K562 (cell line): Measurements from ENCODE around the gene KCNMB4. TPM values are rescaled to one million over a fixed set of nuclear protein-coding genes. Genes with fewer than 3 reads are reported as not detected.

Source experiments
- MIER1 ChIP-seq: fragments of 450-650 bp; IDR thresholded peaks from 2 replicates; pipeline ENCODE4 v1.6.1; 2016; ENCODE audit warnings: antibody characterized with exemption, mild to moderate bottlenecking, low read depth
- MTA1 ChIP-seq: fragments of 450-650 bp; IDR thresholded peaks from 2 replicates; pipeline ENCODE4 v1.6.1; 2017; ENCODE audit warnings: borderline replicate concordance
- SAFB ChIP-seq: fragments of 200-400 bp; formaldehyde crosslinking; IDR thresholded peaks from 2 replicates; pipeline ENCODE4 v1.6.1; 2017; ENCODE audit warnings: low read depth, low read length, borderline replicate concordance
- SRSF7 ChIP-seq: fragments of 200-400 bp; formaldehyde crosslinking; optimal IDR thresholded peaks from 2 replicates; pipeline ENCODE3; 2017; ENCODE audit warnings: mild to moderate bottlenecking, low read depth, low read length
- STAG1 ChIP-seq: sonication (generic); formaldehyde crosslinking; IDR thresholded peaks from 2 replicates; pipeline ENCODE4 v1.5.0; 2020; ENCODE audit warnings: missing genetic modification reagents, borderline replicate concordance
- TEAD4 ChIP-seq, 2 experiments: sonication (generic) in 1 of 2; formaldehyde crosslinking in 1 of 2; IDR thresholded peaks; 2 replicates each; pipeline versions ENCODE4 v1.6.1 to v1.8.0; 2012 to 2022; ENCODE audit warnings: borderline replicate concordance in 1 of 2, inconsistent platforms in 1 of 2, low read length in 1 of 2, mild to moderate bottlenecking in 1 of 2, missing genetic modification reagents in 1 of 2
- TGIF2 ChIP-seq: sonication (generic); formaldehyde crosslinking; IDR thresholded peaks from 2 replicates; pipeline ENCODE4 v1.8.1; 2022; ENCODE audit warnings: mild to moderate bottlenecking, missing genetic modification reagents, moderate library complexity
- U2AF1 ChIP-seq: fragments of 200-400 bp; formaldehyde crosslinking; optimal IDR thresholded peaks from 2 replicates; pipeline ENCODE3; 2017; ENCODE audit warnings: mild to moderate bottlenecking, low read depth, low read length, moderate library complexity
- ZNF23 ChIP-seq: fragments of 250-450 bp; sonication (Bioruptor Pico); IDR thresholded peaks from 2 replicates; pipeline ENCODE4 v1.4.0; 2020; ENCODE audit warnings: mild to moderate bottlenecking
- ZNF311 ChIP-seq: fragments of 250-450 bp; sonication (Bioruptor Pico); IDR thresholded peaks from 2 replicates; pipeline ENCODE4 v1.4.0; 2020; ENCODE audit warnings: mild to moderate bottlenecking, moderate library complexity
- ZNF76 ChIP-seq: fragments of 250-450 bp; sonication (Bioruptor Pico); IDR thresholded peaks from 2 replicates; pipeline ENCODE4 v1.4.0; 2020; ENCODE audit warnings: mild to moderate bottlenecking, moderate library complexity, borderline replicate concordance
- polyA plus RNA-seq, 8 experiments: library from polyadenylated mRNA; depleted of rRNA in 4 of 8; stranded (reverse) in 5 of 8; unstranded in 3 of 8; fragments of >200 nt; fragmentation: Nextera tagmentation in 2 of 8; fragmentation: Illumina TruSeq in 1 of 8; extraction: Ambion mirVana in 2 of 8; extraction: Trizol in 1 of 8; gene quantifications; 2 replicates each; pipeline versions ENCODE4 v1.2.1 to v1.2.3, GENCODE V29; 2011 to 2014; ENCODE audit warnings: inconsistent platforms in 1 of 8, missing spikeins in 1 of 8
- total RNA-seq, 7 experiments: library from RNA; depleted of rRNA in 6 of 7; stranded (reverse); fragments of >200 nt in 6 of 7; fragmentation: Illumina TruSeq in 2 of 7; extraction: Trizol in 2 of 7; gene quantifications; 2 replicates each; pipeline versions ENCODE4 v1.2.1 to v1.2.3, GENCODE V29; 2011 to 2021; ENCODE audit warnings: low replicate concordance in 1 of 7
- TF ChIP-seq, protein P1 (sequence below), 2 experiments: fragments of 450-650 bp; formaldehyde crosslinking in 1 of 2; IDR thresholded peaks; 2 replicates each; pipeline versions ENCODE4 v1.4.0 to v1.6.1; 2014 to 2020; ENCODE audit warnings: mild to moderate bottlenecking in 2 of 2, borderline replicate concordance in 1 of 2, low read depth in 1 of 2
- TF ChIP-seq, protein P2 (sequence below), 2 experiments: IDR thresholded peaks; 2 replicates each; pipeline ENCODE4 v1.6.1; 2012; ENCODE audit warnings: improper control_type of control experiment in 2 of 2, low read depth in 2 of 2, low read length in 2 of 2, borderline replicate concordance in 1 of 2
- TF ChIP-seq, protein P3 (sequence below): fragments of 450-650 bp; formaldehyde crosslinking; IDR thresholded peaks from 2 replicates; pipeline ENCODE4 v1.4.0; 2020; ENCODE audit warnings: mild to moderate bottlenecking, moderate library complexity

The KCNMB4 gene
- total and polyA plus RNA-seq, 9 of the 15 experiments (the other 6 are each of a cell fraction or from before 2014, with no cell fraction given): 0.01 to 0.14 (median 0.06) TPM; not detected in 1

DNA sequence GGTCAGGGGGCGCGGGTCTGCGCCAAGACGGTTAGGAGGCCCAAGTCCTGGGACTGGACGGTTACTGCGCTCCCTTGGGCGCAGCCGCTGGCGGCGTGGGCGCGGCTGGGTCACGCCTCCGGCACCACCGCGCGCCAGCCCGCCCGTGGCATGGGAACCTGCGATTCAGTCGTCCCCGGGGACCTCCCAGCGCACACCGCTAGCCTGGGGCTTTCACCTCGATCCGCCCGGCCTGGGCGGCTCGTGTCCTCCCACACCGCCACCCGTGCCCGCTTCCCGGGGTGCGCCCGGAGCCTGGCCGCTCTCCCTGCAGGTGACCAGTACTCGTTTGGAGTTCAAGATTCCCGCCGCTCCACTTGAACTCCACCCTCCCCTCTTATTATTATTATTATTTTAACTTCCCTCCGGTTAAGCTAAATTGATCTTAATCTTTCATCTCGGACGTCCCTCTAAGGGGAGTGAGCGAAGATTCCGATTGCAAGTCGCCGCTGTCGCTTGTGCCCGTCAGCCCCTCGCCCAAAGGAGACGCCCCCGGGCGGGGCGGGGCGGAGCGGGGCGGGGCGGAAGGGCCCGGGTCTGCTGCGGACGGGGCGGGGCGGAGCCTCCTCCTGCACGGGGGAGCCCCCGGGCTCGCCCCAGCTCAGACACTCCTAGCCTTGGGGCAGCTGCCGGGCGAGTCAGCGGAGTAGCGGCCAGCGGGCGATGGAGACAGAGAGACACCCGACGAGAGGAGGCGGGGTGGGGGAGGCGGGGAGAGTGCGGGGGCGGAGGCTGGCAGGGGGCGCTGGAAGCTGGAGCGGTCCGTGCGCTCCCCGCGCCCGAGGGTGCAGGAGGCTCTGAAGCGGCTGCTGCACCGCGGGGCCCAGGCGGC, at the start of gene KCNMB4 (continued):
- TF ChIP-seq, protein P1, sequence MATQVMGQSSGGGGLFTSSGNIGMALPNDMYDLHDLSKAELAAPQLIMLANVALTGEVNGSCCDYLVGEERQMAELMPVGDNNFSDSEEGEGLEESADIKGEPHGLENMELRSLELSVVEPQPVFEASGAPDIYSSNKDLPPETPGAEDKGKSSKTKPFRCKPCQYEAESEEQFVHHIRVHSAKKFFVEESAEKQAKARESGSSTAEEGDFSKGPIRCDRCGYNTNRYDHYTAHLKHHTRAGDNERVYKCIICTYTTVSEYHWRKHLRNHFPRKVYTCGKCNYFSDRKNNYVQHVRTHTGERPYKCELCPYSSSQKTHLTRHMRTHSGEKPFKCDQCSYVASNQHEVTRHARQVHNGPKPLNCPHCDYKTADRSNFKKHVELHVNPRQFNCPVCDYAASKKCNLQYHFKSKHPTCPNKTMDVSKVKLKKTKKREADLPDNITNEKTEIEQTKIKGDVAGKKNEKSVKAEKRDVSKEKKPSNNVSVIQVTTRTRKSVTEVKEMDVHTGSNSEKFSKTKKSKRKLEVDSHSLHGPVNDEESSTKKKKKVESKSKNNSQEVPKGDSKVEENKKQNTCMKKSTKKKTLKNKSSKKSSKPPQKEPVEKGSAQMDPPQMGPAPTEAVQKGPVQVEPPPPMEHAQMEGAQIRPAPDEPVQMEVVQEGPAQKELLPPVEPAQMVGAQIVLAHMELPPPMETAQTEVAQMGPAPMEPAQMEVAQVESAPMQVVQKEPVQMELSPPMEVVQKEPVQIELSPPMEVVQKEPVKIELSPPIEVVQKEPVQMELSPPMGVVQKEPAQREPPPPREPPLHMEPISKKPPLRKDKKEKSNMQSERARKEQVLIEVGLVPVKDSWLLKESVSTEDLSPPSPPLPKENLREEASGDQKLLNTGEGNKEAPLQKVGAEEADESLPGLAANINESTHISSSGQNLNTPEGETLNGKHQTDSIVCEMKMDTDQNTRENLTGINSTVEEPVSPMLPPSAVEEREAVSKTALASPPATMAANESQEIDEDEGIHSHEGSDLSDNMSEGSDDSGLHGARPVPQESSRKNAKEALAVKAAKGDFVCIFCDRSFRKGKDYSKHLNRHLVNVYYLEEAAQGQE (IDR thresholded peaks at IDR 0.05; ENCODE audit: borderline replicate concordance): no peak
- TF ChIP-seq, protein P1 (CRISPR knock-in tag; IDR thresholded peaks at IDR 0.05; ENCODE audit: low read depth): no peak
- TF ChIP-seq ZNF311: no peak
- TF ChIP-seq ZNF23 (CRISPR knock-in tag): no peak
- peak; percentile 62; the same call in 1 of the 2 replicates for TF ChIP-seq SAFB
- TF ChIP-seq TGIF2 (CRISPR knock-in tag): no peak
- TF ChIP-seq, protein P2, sequence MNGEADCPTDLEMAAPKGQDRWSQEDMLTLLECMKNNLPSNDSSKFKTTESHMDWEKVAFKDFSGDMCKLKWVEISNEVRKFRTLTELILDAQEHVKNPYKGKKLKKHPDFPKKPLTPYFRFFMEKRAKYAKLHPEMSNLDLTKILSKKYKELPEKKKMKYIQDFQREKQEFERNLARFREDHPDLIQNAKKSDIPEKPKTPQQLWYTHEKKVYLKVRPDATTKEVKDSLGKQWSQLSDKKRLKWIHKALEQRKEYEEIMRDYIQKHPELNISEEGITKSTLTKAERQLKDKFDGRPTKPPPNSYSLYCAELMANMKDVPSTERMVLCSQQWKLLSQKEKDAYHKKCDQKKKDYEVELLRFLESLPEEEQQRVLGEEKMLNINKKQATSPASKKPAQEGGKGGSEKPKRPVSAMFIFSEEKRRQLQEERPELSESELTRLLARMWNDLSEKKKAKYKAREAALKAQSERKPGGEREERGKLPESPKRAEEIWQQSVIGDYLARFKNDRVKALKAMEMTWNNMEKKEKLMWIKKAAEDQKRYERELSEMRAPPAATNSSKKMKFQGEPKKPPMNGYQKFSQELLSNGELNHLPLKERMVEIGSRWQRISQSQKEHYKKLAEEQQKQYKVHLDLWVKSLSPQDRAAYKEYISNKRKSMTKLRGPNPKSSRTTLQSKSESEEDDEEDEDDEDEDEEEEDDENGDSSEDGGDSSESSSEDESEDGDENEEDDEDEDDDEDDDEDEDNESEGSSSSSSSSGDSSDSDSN (IDR thresholded peaks at IDR 0.05; ENCODE audit: borderline replicate concordance in 1 of 2, low read depth in 2 of 2, low read length in 2 of 2): peak in 1 of 2 experiments; percentile 41; a peak in 1 of 4 replicates
- TF ChIP-seq U2AF1: no peak
- TF ChIP-seq, protein P3, sequence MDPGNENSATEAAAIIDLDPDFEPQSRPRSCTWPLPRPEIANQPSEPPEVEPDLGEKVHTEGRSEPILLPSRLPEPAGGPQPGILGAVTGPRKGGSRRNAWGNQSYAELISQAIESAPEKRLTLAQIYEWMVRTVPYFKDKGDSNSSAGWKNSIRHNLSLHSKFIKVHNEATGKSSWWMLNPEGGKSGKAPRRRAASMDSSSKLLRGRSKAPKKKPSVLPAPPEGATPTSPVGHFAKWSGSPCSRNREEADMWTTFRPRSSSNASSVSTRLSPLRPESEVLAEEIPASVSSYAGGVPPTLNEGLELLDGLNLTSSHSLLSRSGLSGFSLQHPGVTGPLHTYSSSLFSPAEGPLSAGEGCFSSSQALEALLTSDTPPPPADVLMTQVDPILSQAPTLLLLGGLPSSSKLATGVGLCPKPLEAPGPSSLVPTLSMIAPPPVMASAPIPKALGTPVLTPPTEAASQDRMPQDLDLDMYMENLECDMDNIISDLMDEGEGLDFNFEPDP: no peak
- TF ChIP-seq MTA1: no peak
- no peak for TF ChIP-seq TEAD4 (IDR thresholded peaks at IDR 0.05; ENCODE audit: low read length)
- no peak for TF ChIP-seq TEAD4 (CRISPR knock-in tag; IDR thresholded peaks at IDR 0.05; ENCODE audit: borderline replicate concordance)
- no peak for TF ChIP-seq ZNF76
- TF ChIP-seq MIER1: no peak
- TF ChIP-seq STAG1 (CRISPR knock-in tag): no peak
- no peak for TF ChIP-seq SRSF7
